ENCODE results near the gene MED13.
"Not testable (repeated sequence)": the region's sequence is repeated elsewhere in the genome, so short reads cannot be mapped to it uniquely, and the experiment has no call there.

The MED13 gene

GRCh38 chr17:62080647-62081046, 15.6 kb upstream of the MED13 start:
- H3K4me3 ChIP-seq (ENCODE audit: low read length): no peak overlapping the region
- no peak for DNase-seq (ENCODE audit: low read depth)
- TF ChIP-seq CTCF (IDR thresholded peaks at IDR 0.05; ENCODE audit: insufficient read depth, low read depth, low read length, missing control alignments): no peak

GRCh38 chr17:62078009-62078408, 12.9 kb upstream of the MED13 start:
- no peak for TF ChIP-seq CTCF (IDR thresholded peaks at IDR 0.05; ENCODE audit: insufficient read depth, low read depth, low read length, missing control alignments)
- DNase-seq (ENCODE audit: low read depth): no peak
- no peak overlapping the region for H3K4me3 ChIP-seq (ENCODE audit: low read length)

GRCh38 chr17:62076864-62077788, 12.0 kb upstream of the MED13 start:
- H3K4me3 ChIP-seq (ENCODE audit: low read length): no peak overlapping the region
- no peak for TF ChIP-seq CTCF (IDR thresholded peaks at IDR 0.05; ENCODE audit: insufficient read depth, low read depth, low read length, missing control alignments)
- DNase-seq (ENCODE audit: low read depth): no peak

- no peak for TF ChIP-seq CTCF (IDR thresholded peaks at IDR 0.05; ENCODE audit: insufficient read depth, low read depth, low read length, missing control alignments)
- DNase-seq (ENCODE audit: low read depth): peak; percentile 36
- no peak overlapping the region for H3K4me3 ChIP-seq (ENCODE audit: low read length)
These were observed 10.3 kb upstream of the MED13 start for GRCh38 chr17:62075308-62075815.

- H3K4me3 ChIP-seq (ENCODE audit: low read length): no peak overlapping the region
- no peak for DNase-seq (ENCODE audit: low read depth)
- no peak for TF ChIP-seq CTCF (IDR thresholded peaks at IDR 0.05; ENCODE audit: insufficient read depth, low read depth, low read length, missing control alignments)
These were observed 8.9 kb upstream of the MED13 start for GRCh38 chr17:62073993-62074392.

GRCh38 chr17:62072855-62073254, 7.8 kb upstream of the MED13 start:
- not testable (repeated sequence) for H3K4me3 ChIP-seq (ENCODE audit: low read length); DNase-seq (ENCODE audit: low read depth)

- no peak for DNase-seq (ENCODE audit: low read depth)
- H3K4me3 ChIP-seq (ENCODE audit: low read length): no peak overlapping the region
- TF ChIP-seq CTCF (IDR thresholded peaks at IDR 0.05; ENCODE audit: insufficient read depth, low read depth, low read length, missing control alignments): no peak
These were observed 5.8 kb upstream of the MED13 start for GRCh38 chr17:62070900-62071299.

Measured in epithelial cell of esophagus (primary cell).